Measurements from ENCODE around the gene FCHSD2.

- TF ChIP-seq POLR2AphosphoS5 (IDR thresholded peaks at IDR 0.05) = no peak
- no peak for TF ChIP-seq POLR2A (IDR thresholded peaks at IDR 0.05; ENCODE audit: low read depth)
- no peak for TF ChIP-seq CTCF (IDR thresholded peaks at IDR 0.05)
- no peak for TF ChIP-seq EP300 (IDR thresholded peaks at IDR 0.05)
Observed at GRCh38 chr11:73114110-73114834, 27.8 kb downstream of the FCHSD2 start.
